Neural cell (in vitro differentiated cells): ENCODE data around the gene MYO7A.

Experiments used
- MXI1 ChIP-seq: fragments of 450-650 bp; conservative IDR thresholded peaks from 2 replicates; pipeline ENCODE4 v1.6.1; 2014; ENCODE audit warnings: antibody characterized with exemption, mild to moderate bottlenecking; ENCODE audit not compliant: poor library complexity, severe bottlenecking
- RAD21 ChIP-seq: fragments of 450-650 bp; conservative IDR thresholded peaks from 2 replicates; pipeline ENCODE4 v1.6.1; 2014; ENCODE audit warnings: antibody characterized with exemption, mild to moderate bottlenecking, moderate library complexity
- TF ChIP-seq, protein P1 (sequence below): IDR thresholded peaks from 2 replicates; pipeline ENCODE4 v1.6.1; 2012; ENCODE audit warnings: borderline replicate concordance
- TF ChIP-seq, protein P2 (sequence below): fragments of 450-650 bp; IDR thresholded peaks from 2 replicates; pipeline ENCODE4 v1.5.1; 2014; ENCODE audit warnings: antibody characterized with exemption, mild to moderate bottlenecking, moderate library complexity; ENCODE audit not compliant: poor library complexity, severe bottlenecking

DNA sequence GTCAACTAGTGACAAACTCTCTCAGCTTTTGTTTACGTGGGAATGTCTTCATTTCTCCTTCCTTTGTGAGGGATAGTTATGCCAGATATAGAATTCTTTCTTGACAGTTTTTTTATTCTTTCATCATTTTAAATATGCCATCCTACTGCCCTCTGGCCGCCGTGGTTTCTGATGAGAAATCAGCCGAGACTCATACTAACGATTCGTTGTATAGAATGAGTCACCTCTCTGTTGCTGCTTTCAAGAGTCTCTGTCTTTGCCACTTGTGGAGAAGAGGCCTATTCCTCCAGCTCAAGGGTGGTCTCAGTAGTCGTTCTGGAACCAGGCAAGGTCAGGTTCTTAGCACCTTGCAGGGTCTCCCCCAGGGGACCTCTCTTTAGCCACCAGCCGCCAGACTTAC is 8.0 kb downstream of the MYO7A start:
- TF ChIP-seq RAD21 (no peak), MXI1 (no peak)
- TF ChIP-seq, protein P1, sequence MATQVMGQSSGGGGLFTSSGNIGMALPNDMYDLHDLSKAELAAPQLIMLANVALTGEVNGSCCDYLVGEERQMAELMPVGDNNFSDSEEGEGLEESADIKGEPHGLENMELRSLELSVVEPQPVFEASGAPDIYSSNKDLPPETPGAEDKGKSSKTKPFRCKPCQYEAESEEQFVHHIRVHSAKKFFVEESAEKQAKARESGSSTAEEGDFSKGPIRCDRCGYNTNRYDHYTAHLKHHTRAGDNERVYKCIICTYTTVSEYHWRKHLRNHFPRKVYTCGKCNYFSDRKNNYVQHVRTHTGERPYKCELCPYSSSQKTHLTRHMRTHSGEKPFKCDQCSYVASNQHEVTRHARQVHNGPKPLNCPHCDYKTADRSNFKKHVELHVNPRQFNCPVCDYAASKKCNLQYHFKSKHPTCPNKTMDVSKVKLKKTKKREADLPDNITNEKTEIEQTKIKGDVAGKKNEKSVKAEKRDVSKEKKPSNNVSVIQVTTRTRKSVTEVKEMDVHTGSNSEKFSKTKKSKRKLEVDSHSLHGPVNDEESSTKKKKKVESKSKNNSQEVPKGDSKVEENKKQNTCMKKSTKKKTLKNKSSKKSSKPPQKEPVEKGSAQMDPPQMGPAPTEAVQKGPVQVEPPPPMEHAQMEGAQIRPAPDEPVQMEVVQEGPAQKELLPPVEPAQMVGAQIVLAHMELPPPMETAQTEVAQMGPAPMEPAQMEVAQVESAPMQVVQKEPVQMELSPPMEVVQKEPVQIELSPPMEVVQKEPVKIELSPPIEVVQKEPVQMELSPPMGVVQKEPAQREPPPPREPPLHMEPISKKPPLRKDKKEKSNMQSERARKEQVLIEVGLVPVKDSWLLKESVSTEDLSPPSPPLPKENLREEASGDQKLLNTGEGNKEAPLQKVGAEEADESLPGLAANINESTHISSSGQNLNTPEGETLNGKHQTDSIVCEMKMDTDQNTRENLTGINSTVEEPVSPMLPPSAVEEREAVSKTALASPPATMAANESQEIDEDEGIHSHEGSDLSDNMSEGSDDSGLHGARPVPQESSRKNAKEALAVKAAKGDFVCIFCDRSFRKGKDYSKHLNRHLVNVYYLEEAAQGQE: no peak
- TF ChIP-seq, protein P2, sequence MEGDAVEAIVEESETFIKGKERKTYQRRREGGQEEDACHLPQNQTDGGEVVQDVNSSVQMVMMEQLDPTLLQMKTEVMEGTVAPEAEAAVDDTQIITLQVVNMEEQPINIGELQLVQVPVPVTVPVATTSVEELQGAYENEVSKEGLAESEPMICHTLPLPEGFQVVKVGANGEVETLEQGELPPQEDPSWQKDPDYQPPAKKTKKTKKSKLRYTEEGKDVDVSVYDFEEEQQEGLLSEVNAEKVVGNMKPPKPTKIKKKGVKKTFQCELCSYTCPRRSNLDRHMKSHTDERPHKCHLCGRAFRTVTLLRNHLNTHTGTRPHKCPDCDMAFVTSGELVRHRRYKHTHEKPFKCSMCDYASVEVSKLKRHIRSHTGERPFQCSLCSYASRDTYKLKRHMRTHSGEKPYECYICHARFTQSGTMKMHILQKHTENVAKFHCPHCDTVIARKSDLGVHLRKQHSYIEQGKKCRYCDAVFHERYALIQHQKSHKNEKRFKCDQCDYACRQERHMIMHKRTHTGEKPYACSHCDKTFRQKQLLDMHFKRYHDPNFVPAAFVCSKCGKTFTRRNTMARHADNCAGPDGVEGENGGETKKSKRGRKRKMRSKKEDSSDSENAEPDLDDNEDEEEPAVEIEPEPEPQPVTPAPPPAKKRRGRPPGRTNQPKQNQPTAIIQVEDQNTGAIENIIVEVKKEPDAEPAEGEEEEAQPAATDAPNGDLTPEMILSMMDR: no peak
